Neuronal stem cell (in vitro differentiated cells): ENCODE measurements around the gene SMIM23.

ENCODE experiments used
- DNase-seq: peaks from one replicate; pipeline ENCODE4 v3.0.0-alpha.2; 2013; ENCODE audit warnings: low spot score
- H2AFZ ChIP-seq: one replicate; pipeline ENCODE4 v1.6.1; 2013; ENCODE audit warnings: mild to moderate bottlenecking, low read length, inconsistent platforms
- H2AK5ac ChIP-seq: 2 replicates; pipeline ENCODE4 v1.6.1; 2013; ENCODE audit warnings: low read depth, mild to moderate bottlenecking, inconsistent platforms, low read length, moderate library complexity, mixed read lengths
- H2BK120ac ChIP-seq: 2 replicates; pipeline ENCODE4 v1.6.1; 2013; ENCODE audit warnings: low read depth, mild to moderate bottlenecking, inconsistent platforms, low read length, moderate library complexity, mixed read lengths
- H2BK12ac ChIP-seq: one replicate; pipeline ENCODE4 v1.6.1; 2013; ENCODE audit warnings: low read length, inconsistent platforms
- H2BK15ac ChIP-seq: 2 replicates; pipeline ENCODE4 v1.6.1; 2013; ENCODE audit warnings: mild to moderate bottlenecking, low read length, inconsistent platforms, mixed read lengths
- H2BK5ac ChIP-seq: one replicate; pipeline ENCODE4 v1.6.1; 2013; ENCODE audit warnings: inconsistent platforms, mild to moderate bottlenecking, low read length, moderate library complexity
- H3K14ac ChIP-seq: one replicate; pipeline ENCODE4 v1.6.1; 2013; ENCODE audit warnings: low read length, inconsistent platforms
- H3K18ac ChIP-seq: 2 replicates; pipeline ENCODE4 v1.6.1; 2013; ENCODE audit warnings: low read length, inconsistent platforms
- H3K23ac ChIP-seq: 2 replicates; pipeline ENCODE4 v1.6.1; 2013; ENCODE audit warnings: low read depth, mild to moderate bottlenecking, mixed read lengths, low read length, inconsistent platforms; ENCODE audit not compliant: poor library complexity
- H3K27ac ChIP-seq: replicated peaks from 3 replicates; pipeline ENCODE4 v1.5.1; 2013; ENCODE audit warnings: low read length, inconsistent platforms
- H3K27me3 ChIP-seq, 3 experiments: 2 replicates each; pipeline ENCODE4 v1.6.1; 2013; ENCODE audit warnings: low read length in 3 of 3, mild to moderate bottlenecking in 2 of 3, inconsistent platforms in 1 of 3, low read depth in 1 of 3, mixed read lengths in 1 of 3, moderate library complexity in 1 of 3; ENCODE audit not compliant: control insufficient read depth in 3 of 3, insufficient read depth in 3 of 3
- H3K36me3 ChIP-seq, 2 donors: replicated peaks in 1 of 2; 2 replicates each; pipeline ENCODE4 v1.6.1; 2013; ENCODE audit warnings: low read length in 2 of 2; ENCODE audit not compliant: control insufficient read depth in 2 of 2, insufficient read depth in 2 of 2
- H3K4ac ChIP-seq: 2 replicates; pipeline ENCODE4 v1.6.1; 2013; ENCODE audit warnings: inconsistent platforms, mild to moderate bottlenecking, low read length, moderate library complexity
- H3K4me1 ChIP-seq, 2 donors: 1 replicate in 1 of 2; 2 replicates in 1 of 2; pipeline ENCODE4 v1.6.1; 2013; ENCODE audit warnings: low read length in 2 of 2, low read depth in 1 of 2; ENCODE audit not compliant: control insufficient read depth in 2 of 2, insufficient read depth in 1 of 2
- H3K4me2 ChIP-seq: one replicate; pipeline ENCODE4 v1.6.1; 2013; ENCODE audit warnings: mild to moderate bottlenecking, low read length, inconsistent platforms; ENCODE audit not compliant: insufficient read depth, poor library complexity, severe bottlenecking
- H3K4me3 ChIP-seq, 2 donors: 2 replicates each; pipeline ENCODE4 v1.5.1; 2013; ENCODE audit warnings: low read length in 2 of 2, mild to moderate bottlenecking in 2 of 2, inconsistent platforms in 1 of 2, moderate library complexity in 1 of 2
- H3K79me1 ChIP-seq: one replicate; pipeline ENCODE4 v1.6.1; 2013; ENCODE audit warnings: low read depth, mild to moderate bottlenecking, inconsistent platforms, low read length, moderate library complexity
- H3K9ac ChIP-seq: one replicate; pipeline ENCODE4 v1.6.1; 2013; ENCODE audit warnings: mild to moderate bottlenecking, low read depth, low read length, inconsistent platforms; ENCODE audit not compliant: poor library complexity
- H3K9me3 ChIP-seq, 2 donors: replicated peaks in 1 of 2; 2 replicates each; pipeline versions ENCODE3 to v1.6.1; 2013; ENCODE audit warnings: low read length in 2 of 2, mild to moderate bottlenecking in 2 of 2, inconsistent platforms in 1 of 2, low read depth in 1 of 2, mixed read lengths in 1 of 2, moderate library complexity in 1 of 2; ENCODE audit not compliant: control insufficient read depth in 2 of 2, insufficient read depth in 1 of 2
- H4K8ac ChIP-seq: one replicate; pipeline ENCODE4 v1.6.1; 2013; ENCODE audit warnings: low read depth, mild to moderate bottlenecking, inconsistent platforms, low read length, moderate library complexity
- H4K91ac ChIP-seq: one replicate; pipeline ENCODE4 v1.6.1; 2013; ENCODE audit warnings: low read length, low read depth, mild to moderate bottlenecking, inconsistent platforms; ENCODE audit not compliant: poor library complexity
- WGBS, 2 donors: extraction: QIAGEN DNeasy Blood & Tissue Kit; methylation state at CpG; one replicate each; pipeline ENCODE4 v1.1.7; 2013; ENCODE audit warnings: missing lambda C conversion rate in 2 of 2, mixed read lengths in 1 of 2; ENCODE audit not compliant: insufficient read length in 2 of 2, insufficient replicate concordance in 1 of 2; ENCODE audit errors: extremely low coverage in 2 of 2; 5-methylcytosine and 5-hydroxymethylcytosine counted together

The SMIM23 gene

DNA sequence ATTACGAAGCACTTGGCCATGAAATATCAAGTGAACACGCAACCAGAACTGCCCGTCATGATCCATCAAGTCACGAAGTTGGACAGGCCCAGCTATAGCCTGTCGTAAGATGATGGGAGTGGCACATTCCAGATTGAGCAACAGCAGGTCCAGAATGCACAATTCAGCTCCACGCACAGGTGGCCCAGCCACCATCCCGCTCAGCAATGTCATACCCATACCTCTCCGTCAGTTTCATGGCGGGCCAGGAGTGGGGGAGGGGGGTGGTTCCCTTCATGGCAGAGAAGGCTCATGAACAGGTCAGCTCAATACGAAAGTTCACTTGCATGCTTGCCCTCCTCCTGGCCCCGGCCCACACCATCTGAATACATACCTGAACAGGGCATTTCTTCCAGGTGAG lies 34.9 kb downstream of the SMIM23 start:
- H2BK5ac ChIP-seq = no peak overlapping the region
- H3K4me1 ChIP-seq = no peaks in the 10 kb centered on the region
- H3K27ac ChIP-seq = no peak overlapping the region
- no CpG with 5 or more reads among the region's 11 CpGs for WGBS, 2 donors
- H3K4me2 ChIP-seq = no peak overlapping the region
- no peaks in the 10 kb centered on the region for H3K79me1 ChIP-seq
- H3K23ac ChIP-seq = no peak overlapping the region
- H2BK15ac ChIP-seq = no peak overlapping the region
- H4K8ac ChIP-seq = no peak overlapping the region
- H3K36me3 ChIP-seq = no peaks in the 10 kb centered on the region
- no peak overlapping the region for H4K91ac ChIP-seq
- no peaks in the 10 kb centered on the region for H3K9me3 ChIP-seq
- no peak for DNase-seq
- no peak overlapping the region for H2BK120ac ChIP-seq
- no peak overlapping the region for H2AFZ ChIP-seq
- H2BK12ac ChIP-seq = no peak overlapping the region
- no peak overlapping the region for H3K14ac ChIP-seq
- H2AK5ac ChIP-seq = no peak overlapping the region
- no peak overlapping the region for H3K4me3 ChIP-seq
- H3K4ac ChIP-seq = no peak overlapping the region
- H3K9ac ChIP-seq = no peak overlapping the region
- H3K18ac ChIP-seq = peak overlapping the region; percentile 1
- peaks cover 0 to 11% (median 0%) of the 10 kb centered on the region in 3 experiments for H3K27me3 ChIP-seq

DNA sequence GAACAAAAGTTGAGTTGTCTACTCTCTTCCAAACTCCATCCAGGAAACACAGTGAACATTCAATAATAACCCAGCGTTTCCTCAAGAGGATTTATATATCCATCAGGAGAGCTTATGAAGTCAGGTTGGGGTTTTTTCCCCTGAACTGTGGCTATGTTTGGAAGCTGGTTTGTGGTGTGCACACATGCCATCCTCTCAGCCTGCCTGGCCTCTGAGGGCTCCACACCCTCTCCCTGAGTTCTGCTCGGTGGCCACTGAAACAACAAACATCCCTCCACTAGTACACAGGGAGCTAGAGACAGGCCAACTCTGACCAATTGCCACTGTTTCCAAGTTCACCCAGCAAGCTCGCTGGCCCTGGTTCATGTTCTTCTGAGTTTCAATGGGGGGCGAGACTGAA lies 35.7 kb downstream of the SMIM23 start:
- no peak for DNase-seq
- no peak overlapping the region for H2BK120ac ChIP-seq
- no peak overlapping the region for H2BK15ac ChIP-seq
- H3K4me3 ChIP-seq = no peak overlapping the region
- H2BK5ac ChIP-seq = no peak overlapping the region
- H2AK5ac ChIP-seq = no peak overlapping the region
- H3K79me1 ChIP-seq = no peaks in the 10 kb centered on the region
- no peak overlapping the region for H3K23ac ChIP-seq
- no peak overlapping the region for H3K18ac ChIP-seq
- H2AFZ ChIP-seq = no peak overlapping the region
- no peak overlapping the region for H3K14ac ChIP-seq
- H3K4me1 ChIP-seq = no peaks in the 10 kb centered on the region
- H3K4me2 ChIP-seq = no peak overlapping the region
- no peak overlapping the region for H4K91ac ChIP-seq
- H3K27me3 ChIP-seq = peaks cover 0 to 11% (median 0%) of the 10 kb centered on the region in 3 experiments
- H3K4ac ChIP-seq = no peak overlapping the region
- H2BK12ac ChIP-seq = no peak overlapping the region
- H4K8ac ChIP-seq = no peak overlapping the region
- no peaks in the 10 kb centered on the region for H3K9me3 ChIP-seq
- H3K9ac ChIP-seq = no peak overlapping the region
- H3K27ac ChIP-seq = no peak overlapping the region
- no CpG with 5 or more reads among the region's 4 CpGs for WGBS, 2 donors
- no peaks in the 10 kb centered on the region for H3K36me3 ChIP-seq

DNA sequence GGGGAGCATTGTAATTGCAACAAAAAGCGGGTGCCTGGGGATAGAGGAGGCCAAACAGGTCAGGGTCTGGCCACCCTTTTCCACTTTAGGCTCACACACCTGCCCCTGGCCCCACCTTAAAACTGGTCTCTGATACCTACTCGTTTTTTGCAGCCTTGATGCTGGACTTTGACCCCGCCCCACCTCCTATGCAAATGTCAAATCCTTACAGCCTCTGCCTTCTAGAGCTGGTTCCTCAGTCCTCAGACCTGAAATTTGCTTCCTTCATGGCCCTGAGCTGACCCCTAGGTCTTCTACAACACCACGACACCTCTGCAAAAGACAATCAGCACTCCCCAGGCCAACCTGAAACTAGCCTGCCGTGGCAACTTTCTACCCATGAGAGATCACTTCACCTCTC lies 37.7 kb downstream of the SMIM23 start:
- H2AFZ ChIP-seq = no peak overlapping the region
- H3K23ac ChIP-seq = no peak overlapping the region
- no peak overlapping the region for H2BK12ac ChIP-seq
- no peak overlapping the region for H4K91ac ChIP-seq
- H3K27ac ChIP-seq = no peak overlapping the region
- no peaks in the 10 kb centered on the region for H3K27me3 ChIP-seq
- H4K8ac ChIP-seq = no peak overlapping the region
- WGBS, 2 donors = no CpG with 5 or more reads among the region's 5 CpGs
- no peak overlapping the region for H2BK120ac ChIP-seq
- no peak overlapping the region for H3K9ac ChIP-seq
- H3K18ac ChIP-seq = no peak overlapping the region
- no peak overlapping the region for H2BK15ac ChIP-seq
- no peak overlapping the region for H2AK5ac ChIP-seq
- no peak overlapping the region for H3K14ac ChIP-seq
- H3K4me1 ChIP-seq = no peaks in the 10 kb centered on the region
- no peak overlapping the region for H3K4me3 ChIP-seq
- H3K36me3 ChIP-seq = no peaks in the 10 kb centered on the region
- H3K4me2 ChIP-seq = no peak overlapping the region
- no peaks in the 10 kb centered on the region for H3K79me1 ChIP-seq
- no peaks in the 10 kb centered on the region for H3K9me3 ChIP-seq
- no peak overlapping the region for H3K4ac ChIP-seq
- no peak overlapping the region for H2BK5ac ChIP-seq
- no peak for DNase-seq

DNA sequence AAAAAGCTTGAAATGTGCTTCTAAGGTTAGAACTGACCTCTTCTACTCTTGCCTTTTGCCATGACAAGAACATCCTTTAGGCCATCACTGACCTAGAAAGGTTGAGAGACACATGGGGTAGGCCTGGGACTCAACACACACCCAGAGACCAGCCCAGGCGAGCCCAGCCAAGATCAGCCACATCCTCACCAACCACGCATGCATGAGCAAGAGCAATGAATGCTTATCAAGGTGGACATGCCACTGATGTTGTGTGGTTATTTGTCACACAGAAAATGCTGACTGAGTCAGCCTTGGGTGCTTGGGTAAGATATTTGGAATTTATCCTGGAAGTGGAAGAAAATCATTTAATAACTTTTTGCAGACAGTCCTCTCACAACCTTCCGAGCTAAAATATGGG lies 39.4 kb downstream of the SMIM23 start:
- Histone ChIP-seq H3K4me1 (no peaks in the 10 kb centered on the region), H3K36me3 (no peaks in the 10 kb centered on the region), H3K27ac (no peak overlapping the region), H3K9ac (no peak overlapping the region), H2AK5ac (no peak overlapping the region), H2BK12ac (no peak overlapping the region), H3K9me3 (no peaks in the 10 kb centered on the region), H3K79me1 (no peaks in the 10 kb centered on the region), H3K14ac (no peak overlapping the region), H2AFZ (no peak overlapping the region), H3K4me3 (no peak overlapping the region), H3K4ac (no peak overlapping the region), H3K23ac (no peak overlapping the region), H4K8ac (no peak overlapping the region), H2BK120ac (no peak overlapping the region), H2BK15ac (no peak overlapping the region), H2BK5ac (no peak overlapping the region), H3K4me2 (no peak overlapping the region), H3K18ac (no peak overlapping the region), H4K91ac (no peak overlapping the region), H3K27me3 (no peaks in the 10 kb centered on the region)
- no CpG with 5 or more reads among the region's 3 CpGs for WGBS, 2 donors
- no peak for DNase-seq
